Vein endothelial cell (primary cell): ENCODE results near the gene PDE6G. TPM values are rescaled to one million over a fixed set of nuclear protein-coding genes. Genes with fewer than 3 reads are reported as not detected.

ENCODE experiments used
- small RNA-seq: library from RNA; depleted of rRNA; stranded (forward); fragments of <200 nt; gene quantifications from one replicate; pipeline ENCODE3, GENCODE V24; 2012
- total RNA-seq: library from RNA; depleted of rRNA; stranded (reverse); fragments of >200 nt; gene quantifications from 2 replicates; pipeline ENCODE4 v1.2.3, GENCODE V29; 2012

The PDE6G gene
- total RNA-seq, result 1.3 TPM in 2 replicates

GRCh38 chr17:81656118-81656743 lies at the start of gene PDE6G:
TSS of gene PDE6G (minus strand) at chr17:81656542. CDS start at chr17:81653305, 3,237 bp downstream.

GRCh38 chr17:81702934-81703746 lies 46.8 kb upstream of the PDE6G start, which contains the start of gene MRPL12:
TSS of gene MRPL12 (plus strand) at chr17:81703367. CDS start at chr17:81703502, 135 bp downstream.

GRCh38 chr17:81683584-81684441 lies 27.5 kb upstream of the PDE6G start, which contains the start of the genes ARL16 and HGS:
TSS of gene ARL16 (minus strand) at chr17:81683797. CDS start at chr17:81683753, 44 bp downstream.
TSS of gene HGS (plus strand) at chr17:81684011. CDS start at chr17:81684067, 56 bp downstream.

GRCh38 chr17:81666342-81667191 lies 10.2 kb upstream of the PDE6G start, which contains the start of the genes CCDC137 and OXLD1:
TSS of gene CCDC137 (plus strand) at chr17:81666737. CDS start at chr17:81666767, 30 bp downstream.
TSS of gene OXLD1 (minus strand) at chr17:81666605. CDS start at chr17:81666577, 28 bp downstream.

GRCh38 chr17:81636505-81637288 lies 19.6 kb downstream of the PDE6G start, which contains the start of the genes NPLOC4 and TSPAN10:
TSS of gene NPLOC4 (minus strand) at chr17:81637112. CDS start at chr17:81636930, 182 bp downstream.
TSS of gene TSPAN10 (plus strand) at chr17:81637196. CDS start at chr17:81642413, 5,217 bp downstream.

Small RNA genes lying within 50 kb of the gene (small RNA-seq; reads per million reads assigned to genes)
- gene MIR6786, result not detected

Other genes with a start within 250 kb of the PDE6G start
- gene ACTG1, start 143.7 kb downstream of the PDE6G start, total RNA-seq, result 14,927 and 15,075 TPM in 2 replicates
- 0.57 and 1.3 TPM in 2 replicates for gene FSCN2, start 128.2 kb downstream of the PDE6G start, total RNA-seq
- gene FAAP100, start 104.2 kb downstream of the PDE6G start, total RNA-seq, result 38.3 and 56.2 TPM in 2 replicates
- 121 and 146 TPM in 2 replicates for gene NPLOC4, start 19.4 kb downstream of the PDE6G start, total RNA-seq
- 0.48 TPM in 1 of 2 replicates, not detected in the other for gene TSPAN10, start 19.3 kb downstream of the PDE6G start, total RNA-seq
- 24.5 and 29.7 TPM in 2 replicates for gene OXLD1, start 10.1 kb upstream of the PDE6G start, total RNA-seq
- 11.8 and 12.1 TPM in 2 replicates for gene CCDC137, start 10.2 kb upstream of the PDE6G start, total RNA-seq
- 35.6 and 36.6 TPM in 2 replicates for gene ARL16, start 27.3 kb upstream of the PDE6G start, total RNA-seq
- gene HGS, start 27.5 kb upstream of the PDE6G start, total RNA-seq, result 134 and 147 TPM in 2 replicates
- 23.8 and 26.1 TPM in 2 replicates for gene MRPL12, start 46.8 kb upstream of the PDE6G start, total RNA-seq
- 17.6 and 23.5 TPM in 2 replicates for gene SLC25A10, start 55.7 kb upstream of the PDE6G start, total RNA-seq
- not detected in 2 replicates for gene GCGR, start 147.6 kb upstream of the PDE6G start, total RNA-seq
- gene MCRIP1, start 176.7 kb upstream of the PDE6G start, total RNA-seq, result 91.2 and 156 TPM in 2 replicates
- not detected in 2 replicates for gene PPP1R27, start 178.5 kb upstream of the PDE6G start, total RNA-seq
- 991 and 1,042 TPM in 2 replicates for gene P4HB, start 204.0 kb upstream of the PDE6G start, total RNA-seq
- 215 and 257 TPM in 2 replicates for gene ARHGDIA, start 214.8 kb upstream of the PDE6G start, total RNA-seq
- gene ALYREF, start 235.0 kb upstream of the PDE6G start, total RNA-seq, result 155 and 174 TPM in 2 replicates
- gene ANAPC11, start 235.2 kb upstream of the PDE6G start, total RNA-seq, result 106 and 139 TPM in 2 replicates
- 0.65 TPM in 1 of 2 replicates, not detected in the other for gene NPB, start 245.7 kb upstream of the PDE6G start, total RNA-seq